Lower leg skin (tissue), 4 donors: ENCODE results near the gene TPM2. TPM values are rescaled to one million over a fixed set of nuclear protein-coding genes. Genes with fewer than 3 reads are reported as not detected.

ENCODE experiments used
- DNase-seq, 2 donors: peaks; one replicate each; pipeline ENCODE4 v3.0.0-alpha.2; 2019; ENCODE audit warnings: low spot score in 2 of 2
- H3K4me3 ChIP-seq: fragments of 200-600 bp; sonication (generic); 2 replicates; pipeline ENCODE4 v1.5.1; 2017; ENCODE audit warnings: mild to moderate bottlenecking, low read depth; ENCODE audit not compliant: poor library complexity, severe bottlenecking
- POLR2A ChIP-seq, 2 donors: fragments of 450-650 bp; IDR thresholded peaks; one replicate each; pipeline ENCODE4 v1.6.1; 2016 to 2017; ENCODE audit warnings: antibody characterized with exemption in 2 of 2, mild to moderate bottlenecking in 1 of 2, moderate library complexity in 1 of 2
- WGBS, 2 donors: methylation state at CpG; one replicate each; pipeline ENCODE4 v1.1.5; 2018; 5-methylcytosine and 5-hydroxymethylcytosine counted together
- intact Hi-C: fragments of 100-400 bp; cut with DNase I; formaldehyde crosslinking; loops from one replicate; pipeline ENCODE4 v1.15.0; 2023; ENCODE audit warnings: low total_unique reads
- total RNA-seq, 4 donors: library from RNA; depleted of rRNA; stranded (reverse); fragments of >200 nt; gene quantifications; one replicate each; pipeline ENCODE4 v1.1.0, GENCODE V29; 2016
- TF ChIP-seq, protein P1 (sequence below), 3 donors: fragments of 450-650 bp; IDR thresholded peaks; one replicate each; pipeline ENCODE4 v1.5.1; 2016; ENCODE audit warnings: antibody characterized with exemption in 3 of 3, mild to moderate bottlenecking in 3 of 3, moderate library complexity in 2 of 3

Gene TPM2
- total RNA-seq, 4 donors from 2014 or later: 36.3 to 190 (median 68.6) TPM

DNA sequence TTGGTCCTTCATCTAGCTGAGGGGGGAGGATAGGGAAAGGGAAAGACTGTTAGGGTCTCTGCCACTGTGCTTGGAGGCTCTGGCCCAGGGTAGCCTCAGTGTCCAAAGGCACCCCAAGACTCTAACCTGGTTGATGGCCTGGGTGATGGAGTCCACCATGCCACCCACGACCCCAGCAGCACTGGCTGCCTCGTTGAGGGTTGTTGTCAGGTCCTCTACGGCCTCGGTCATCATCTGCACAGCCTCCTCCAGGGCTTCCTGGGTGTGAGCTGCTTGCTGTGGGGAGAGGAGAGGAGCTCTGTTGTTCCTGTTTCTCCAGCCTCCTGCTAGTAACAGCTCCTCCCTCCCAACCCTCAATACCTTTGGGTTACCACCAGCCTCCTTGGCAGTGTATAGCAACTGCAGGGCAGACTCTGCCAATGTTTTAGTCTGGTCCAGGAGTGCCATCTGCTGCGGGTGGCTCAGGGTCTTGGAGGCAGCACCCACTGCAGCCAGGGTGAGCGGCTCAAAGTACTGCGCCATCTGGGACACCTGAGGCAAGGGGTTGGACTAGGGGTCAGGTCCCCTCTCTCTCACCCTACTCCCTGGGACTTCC lies 16.2 kb upstream of the TPM2 start:
- DNase-seq: no peak
- no peak for TF ChIP-seq POLR2A (IDR thresholded peaks at IDR 0.05)
- TF ChIP-seq, protein P1, sequence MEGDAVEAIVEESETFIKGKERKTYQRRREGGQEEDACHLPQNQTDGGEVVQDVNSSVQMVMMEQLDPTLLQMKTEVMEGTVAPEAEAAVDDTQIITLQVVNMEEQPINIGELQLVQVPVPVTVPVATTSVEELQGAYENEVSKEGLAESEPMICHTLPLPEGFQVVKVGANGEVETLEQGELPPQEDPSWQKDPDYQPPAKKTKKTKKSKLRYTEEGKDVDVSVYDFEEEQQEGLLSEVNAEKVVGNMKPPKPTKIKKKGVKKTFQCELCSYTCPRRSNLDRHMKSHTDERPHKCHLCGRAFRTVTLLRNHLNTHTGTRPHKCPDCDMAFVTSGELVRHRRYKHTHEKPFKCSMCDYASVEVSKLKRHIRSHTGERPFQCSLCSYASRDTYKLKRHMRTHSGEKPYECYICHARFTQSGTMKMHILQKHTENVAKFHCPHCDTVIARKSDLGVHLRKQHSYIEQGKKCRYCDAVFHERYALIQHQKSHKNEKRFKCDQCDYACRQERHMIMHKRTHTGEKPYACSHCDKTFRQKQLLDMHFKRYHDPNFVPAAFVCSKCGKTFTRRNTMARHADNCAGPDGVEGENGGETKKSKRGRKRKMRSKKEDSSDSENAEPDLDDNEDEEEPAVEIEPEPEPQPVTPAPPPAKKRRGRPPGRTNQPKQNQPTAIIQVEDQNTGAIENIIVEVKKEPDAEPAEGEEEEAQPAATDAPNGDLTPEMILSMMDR (IDR thresholded peaks at IDR 0.05): no peak
- intact Hi-C loops: no loop called here
- no peak overlapping the region for H3K4me3 ChIP-seq
- WGBS, 2 donors: 90 to 94% methylated on average over 6 to 7 of the region's 7 CpGs

DNA sequence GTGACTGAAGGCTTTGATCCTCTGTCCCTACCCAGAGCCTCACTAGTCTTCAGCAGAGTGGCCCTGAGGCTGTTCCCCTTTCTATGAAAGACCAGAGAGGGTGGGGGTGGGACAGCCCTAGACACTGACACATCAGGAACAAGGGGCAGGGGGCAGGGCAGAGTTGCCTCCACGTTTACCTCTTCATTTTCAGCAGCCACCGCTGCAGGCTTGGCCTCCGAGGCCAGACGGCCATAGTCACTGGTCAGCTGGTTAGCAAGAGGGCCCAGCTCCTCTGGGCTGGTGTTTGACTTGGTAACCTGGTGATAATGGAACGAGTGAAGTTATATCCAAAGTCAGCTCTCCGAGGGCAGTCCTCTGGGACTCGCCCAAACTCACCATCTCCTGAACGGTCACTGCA lies 15.6 kb upstream of the TPM2 start:
- H3K4me3 ChIP-seq: no peak overlapping the region
- TF ChIP-seq, protein P1 (IDR thresholded peaks at IDR 0.05): no peak
- no peak for TF ChIP-seq POLR2A (IDR thresholded peaks at IDR 0.05)
- intact Hi-C loops: no loop called here
- WGBS, 2 donors: 88 to 90% methylated on average over 8 of the region's 8 CpGs
- DNase-seq: no peak

DNA sequence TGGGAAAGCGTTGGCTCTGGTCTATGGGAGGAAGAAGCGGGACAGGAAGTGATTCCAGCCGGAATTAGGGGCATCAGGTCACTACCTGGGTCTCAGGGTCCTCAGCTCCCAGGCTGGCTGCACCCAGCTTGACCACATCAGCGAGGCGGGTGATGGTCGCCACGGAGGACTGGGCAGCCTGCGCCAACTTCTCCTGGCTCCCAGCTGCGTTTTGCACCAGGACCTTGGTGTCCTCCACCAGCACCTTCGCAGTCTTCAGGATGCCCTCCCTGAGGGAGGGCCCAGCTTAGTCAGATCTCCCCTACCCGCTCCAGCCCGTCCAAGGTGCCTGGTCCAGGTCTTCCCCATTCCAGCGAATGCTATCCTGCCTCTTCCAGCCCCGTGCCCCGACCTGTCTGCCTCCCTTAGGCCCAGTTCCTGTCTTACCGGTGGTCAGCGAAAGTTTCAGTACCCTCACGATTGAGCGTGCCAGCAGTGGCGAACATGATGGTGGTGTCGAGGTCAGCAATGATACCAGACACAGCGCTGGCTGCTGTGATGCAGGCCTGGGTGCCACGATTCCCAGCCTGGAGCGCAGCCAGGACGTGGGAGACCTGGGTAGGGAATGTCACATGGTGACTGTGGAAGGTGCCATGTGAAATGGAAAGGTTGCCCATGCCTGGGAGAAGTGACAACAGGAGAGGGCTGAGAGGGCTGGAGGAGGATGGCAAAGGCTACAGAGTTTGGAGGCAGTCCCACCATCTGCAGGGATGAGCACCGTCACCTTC lies 14.4 kb upstream of the TPM2 start:
- no peak for TF ChIP-seq POLR2A (IDR thresholded peaks at IDR 0.05)
- TF ChIP-seq, protein P1 (IDR thresholded peaks at IDR 0.05): no peak
- intact Hi-C loops: no loop called here
- WGBS, 2 donors: 91 to 94% methylated on average over 26 of the region's 26 CpGs
- H3K4me3 ChIP-seq: no peak overlapping the region
- no peak for DNase-seq

DNA sequence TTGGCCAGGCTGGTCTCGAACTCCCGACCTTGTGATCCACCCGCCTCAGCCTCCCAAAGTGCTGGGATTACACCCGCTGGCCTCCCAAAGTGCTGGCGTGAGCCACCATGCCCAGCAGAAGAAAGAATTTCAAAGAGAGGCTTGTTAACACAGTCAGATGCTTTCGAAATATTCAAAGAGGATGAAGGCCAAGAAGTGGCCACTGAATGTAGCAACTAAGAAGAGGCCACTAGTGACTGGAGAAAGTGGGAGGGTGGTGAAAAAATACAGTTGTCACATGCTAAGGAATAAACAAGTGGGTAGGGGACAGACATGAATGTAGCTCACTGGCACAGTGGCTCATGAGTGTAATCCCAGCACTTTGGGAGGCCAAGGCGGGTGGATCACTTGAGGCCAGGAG lies 13.0 kb upstream of the TPM2 start:
- intact Hi-C loops: no loop called here
- no peak for DNase-seq
- TF ChIP-seq, protein P1 (IDR thresholded peaks at IDR 0.05): no peak
- TF ChIP-seq POLR2A (IDR thresholded peaks at IDR 0.05): no peak
- 97 to 100% methylated on average over 7 of the region's 7 CpGs for WGBS, 2 donors
- H3K4me3 ChIP-seq: no peak overlapping the region

GRCh38 chr9:35700942-35701341 lies 11.2 kb upstream of the TPM2 start:
- H3K4me3 ChIP-seq: no peak overlapping the region
- intact Hi-C loops: no loop called here
- no peak for DNase-seq
- TF ChIP-seq, protein P1 (IDR thresholded peaks at IDR 0.05): no peak
- TF ChIP-seq POLR2A (IDR thresholded peaks at IDR 0.05): no peak
